SK-N-SH (cell line): ENCODE results near the gene ANKS4B.

Experiments used
- ELF1 ChIP-seq: IDR thresholded peaks from 2 replicates; pipeline ENCODE4 v1.4.0; 2012
- GATA2 ChIP-seq: sonication (generic); formaldehyde crosslinking; IDR thresholded peaks from 2 replicates; pipeline ENCODE4 v1.5.0; 2020; ENCODE audit warnings: mild to moderate bottlenecking, missing genetic modification reagents
- NRF1 ChIP-seq: IDR thresholded peaks from 2 replicates; pipeline ENCODE4 v1.6.1; 2012; ENCODE audit warnings: low read depth, mild to moderate bottlenecking, low read length
- POLR2AphosphoS5 ChIP-seq: IDR thresholded peaks from 2 replicates; pipeline ENCODE4 v1.6.1; 2012; ENCODE audit warnings: low read depth, low read length
- RAD21 ChIP-seq: IDR thresholded peaks from 2 replicates; pipeline ENCODE4 v1.6.1; 2012; ENCODE audit warnings: mild to moderate bottlenecking, low read length
- RCOR1 ChIP-seq: fragments of 150-350 bp; IDR thresholded peaks from 2 replicates; pipeline ENCODE4 v1.6.1; 2017; ENCODE audit warnings: antibody characterized with exemption, low read length
- REST ChIP-seq: IDR thresholded peaks from 2 replicates; pipeline ENCODE4 v1.6.1; 2012; ENCODE audit warnings: mild to moderate bottlenecking, low read depth, low read length, moderate library complexity
- SMC3 ChIP-seq: IDR thresholded peaks from 2 replicates; pipeline ENCODE4 v1.6.1; 2012; ENCODE audit warnings: low read depth, low read length, improper control_type of control experiment
- YY1 ChIP-seq: IDR thresholded peaks from 2 replicates; pipeline ENCODE4 v1.4.0; 2012; ENCODE audit warnings: low read depth, mild to moderate bottlenecking
- TF ChIP-seq, protein P1 (sequence below): IDR thresholded peaks from 2 replicates; pipeline ENCODE4; 2012
- TF ChIP-seq, protein P2 (sequence below): fragments of 200-600 bp; sonication (generic); IDR thresholded peaks from 2 replicates; pipeline ENCODE4 v1.6.1; 2017; ENCODE audit warnings: antibody characterized with exemption, mild to moderate bottlenecking, moderate library complexity
- TF ChIP-seq, protein P3 (sequence below): IDR thresholded peaks from 2 replicates; pipeline ENCODE4 v1.4.0; 2012; ENCODE audit warnings: low read depth

DNA sequence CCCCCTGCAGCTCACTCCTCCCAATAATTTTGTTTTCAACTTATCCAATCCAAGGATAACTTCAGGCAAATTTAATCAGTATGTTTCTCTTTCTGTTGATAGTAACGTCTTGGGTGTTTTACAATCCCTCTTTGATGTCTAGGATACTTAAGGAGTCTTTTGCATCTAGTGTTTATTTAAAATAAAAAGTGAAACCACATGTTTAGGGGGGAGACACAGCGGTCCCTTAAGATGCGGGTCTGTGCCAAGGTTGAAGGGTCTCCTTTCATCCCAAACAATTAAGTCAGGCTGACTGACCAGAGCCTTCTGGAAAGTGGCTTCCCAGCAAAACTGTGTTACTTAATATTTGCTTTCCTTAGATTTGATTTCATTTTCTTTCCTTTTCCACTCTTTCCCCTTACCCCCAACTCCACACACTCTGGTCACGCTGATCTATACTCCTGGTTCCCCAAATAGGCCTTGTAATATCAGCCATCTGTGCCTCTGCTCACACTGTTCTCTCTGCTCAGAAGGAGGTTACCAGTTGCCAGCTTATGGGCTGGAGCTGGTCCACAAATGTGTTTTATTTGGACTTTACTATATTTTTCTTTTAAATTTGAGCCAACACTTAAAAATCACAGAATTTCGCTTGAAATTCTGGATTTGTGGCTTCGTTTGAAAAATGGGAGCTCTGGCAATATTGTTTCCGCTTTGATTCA is 11.2 kb downstream of the ANKS4B start:
- TF ChIP-seq POLR2AphosphoS5 (no peak), RCOR1 (no peak), NRF1 (no peak), ELF1 (no peak), REST (no peak), GATA2 (CRISPR knock-in tag) (no peak), SMC3 (no peak), RAD21 (no peak), YY1 (no peak)
- TF ChIP-seq, protein P1, sequence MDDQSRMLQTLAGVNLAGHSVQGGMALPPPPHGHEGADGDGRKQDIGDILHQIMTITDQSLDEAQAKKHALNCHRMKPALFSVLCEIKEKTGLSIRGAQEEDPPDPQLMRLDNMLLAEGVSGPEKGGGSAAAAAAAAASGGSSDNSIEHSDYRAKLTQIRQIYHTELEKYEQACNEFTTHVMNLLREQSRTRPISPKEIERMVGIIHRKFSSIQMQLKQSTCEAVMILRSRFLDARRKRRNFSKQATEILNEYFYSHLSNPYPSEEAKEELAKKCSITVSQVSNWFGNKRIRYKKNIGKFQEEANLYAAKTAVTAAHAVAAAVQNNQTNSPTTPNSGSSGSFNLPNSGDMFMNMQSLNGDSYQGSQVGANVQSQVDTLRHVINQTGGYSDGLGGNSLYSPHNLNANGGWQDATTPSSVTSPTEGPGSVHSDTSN = no peak
- TF ChIP-seq, protein P2, sequence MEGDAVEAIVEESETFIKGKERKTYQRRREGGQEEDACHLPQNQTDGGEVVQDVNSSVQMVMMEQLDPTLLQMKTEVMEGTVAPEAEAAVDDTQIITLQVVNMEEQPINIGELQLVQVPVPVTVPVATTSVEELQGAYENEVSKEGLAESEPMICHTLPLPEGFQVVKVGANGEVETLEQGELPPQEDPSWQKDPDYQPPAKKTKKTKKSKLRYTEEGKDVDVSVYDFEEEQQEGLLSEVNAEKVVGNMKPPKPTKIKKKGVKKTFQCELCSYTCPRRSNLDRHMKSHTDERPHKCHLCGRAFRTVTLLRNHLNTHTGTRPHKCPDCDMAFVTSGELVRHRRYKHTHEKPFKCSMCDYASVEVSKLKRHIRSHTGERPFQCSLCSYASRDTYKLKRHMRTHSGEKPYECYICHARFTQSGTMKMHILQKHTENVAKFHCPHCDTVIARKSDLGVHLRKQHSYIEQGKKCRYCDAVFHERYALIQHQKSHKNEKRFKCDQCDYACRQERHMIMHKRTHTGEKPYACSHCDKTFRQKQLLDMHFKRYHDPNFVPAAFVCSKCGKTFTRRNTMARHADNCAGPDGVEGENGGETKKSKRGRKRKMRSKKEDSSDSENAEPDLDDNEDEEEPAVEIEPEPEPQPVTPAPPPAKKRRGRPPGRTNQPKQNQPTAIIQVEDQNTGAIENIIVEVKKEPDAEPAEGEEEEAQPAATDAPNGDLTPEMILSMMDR = no peak
- TF ChIP-seq, protein P3, sequence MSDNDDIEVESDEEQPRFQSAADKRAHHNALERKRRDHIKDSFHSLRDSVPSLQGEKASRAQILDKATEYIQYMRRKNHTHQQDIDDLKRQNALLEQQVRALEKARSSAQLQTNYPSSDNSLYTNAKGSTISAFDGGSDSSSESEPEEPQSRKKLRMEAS = no peak
